ENCODE results near the gene XRN2.

XRN2 gene

GRCh38 chr20:21288587-21289370, 14.4 kb upstream of the XRN2 start:
- DNase-seq (ENCODE audit: low read depth) = no peak
- H3K4me3 ChIP-seq (ENCODE audit: low read depth, low read length) = no peak overlapping the region
- TF ChIP-seq MAX (IDR thresholded peaks at IDR 0.05; ENCODE audit: low read depth, low read length) (no peak), MYC (IDR thresholded peaks at IDR 0.05; ENCODE audit: low read depth, low read length) (no peak), CTCF (IDR thresholded peaks at IDR 0.05; ENCODE audit: low read depth, low read length) (no peak), POLR2A (IDR thresholded peaks at IDR 0.05; ENCODE audit: extremely low read depth, insufficient read length) (no peak)

GRCh38 chr20:21289651-21290050, 13.5 kb upstream of the XRN2 start:
- DNase-seq (ENCODE audit: low read depth) = no peak

GRCh38 chr20:21291026-21291425, 12.1 kb upstream of the XRN2 start:
- no peak for DNase-seq (ENCODE audit: low read depth)
- no peak overlapping the region for H3K4me3 ChIP-seq (ENCODE audit: low read depth, low read length)
- TF ChIP-seq CTCF (IDR thresholded peaks at IDR 0.05; ENCODE audit: low read depth, low read length) (no peak), MYC (IDR thresholded peaks at IDR 0.05; ENCODE audit: low read depth, low read length) (no peak), POLR2A (IDR thresholded peaks at IDR 0.05; ENCODE audit: extremely low read depth, insufficient read length) (no peak), MAX (IDR thresholded peaks at IDR 0.05; ENCODE audit: low read depth, low read length) (no peak)

More at GRCh38 chr20:21289651-21290050, 13.5 kb upstream of the XRN2 start:
- no peak for TF ChIP-seq MAX (IDR thresholded peaks at IDR 0.05; ENCODE audit: low read depth, low read length)
- no peak for TF ChIP-seq MYC (IDR thresholded peaks at IDR 0.05; ENCODE audit: low read depth, low read length)
- TF ChIP-seq POLR2A (IDR thresholded peaks at IDR 0.05; ENCODE audit: extremely low read depth, insufficient read length) = no peak
- TF ChIP-seq CTCF (IDR thresholded peaks at IDR 0.05; ENCODE audit: low read depth, low read length) = no peak
- no peak overlapping the region for H3K4me3 ChIP-seq (ENCODE audit: low read depth, low read length)

- TF ChIP-seq CTCF (IDR thresholded peaks at IDR 0.05; ENCODE audit: low read depth, low read length) (no peak), MAX (IDR thresholded peaks at IDR 0.05; ENCODE audit: low read depth, low read length) (no peak), POLR2A (IDR thresholded peaks at IDR 0.05; ENCODE audit: extremely low read depth, insufficient read length) (no peak), MYC (IDR thresholded peaks at IDR 0.05; ENCODE audit: low read depth, low read length) (no peak)
- no peak overlapping the region for H3K4me3 ChIP-seq (ENCODE audit: low read depth, low read length)
These were observed 8.4 kb upstream of the XRN2 start for GRCh38 chr20:21294755-21295154.

GRCh38 chr20:21301940-21302663, 1.0 kb upstream of the XRN2 start:
- TF ChIP-seq MAX (IDR thresholded peaks at IDR 0.05; ENCODE audit: low read depth, low read length) (no peak), MYC (IDR thresholded peaks at IDR 0.05; ENCODE audit: low read depth, low read length) (no peak), CTCF (IDR thresholded peaks at IDR 0.05; ENCODE audit: low read depth, low read length) (no peak), POLR2A (IDR thresholded peaks at IDR 0.05; ENCODE audit: extremely low read depth, insufficient read length) (no peak)
- H3K4me3 ChIP-seq (ENCODE audit: low read depth, low read length) = peak overlapping the region; percentile 93
- no peak for DNase-seq (ENCODE audit: low read depth)

More at GRCh38 chr20:21294755-21295154, 8.4 kb upstream of the XRN2 start:
- DNase-seq (ENCODE audit: low read depth) = no peak

Data from NB4 (cell line).